Measurements from ENCODE around the gene TPPP. TPM values are rescaled to one million over a fixed set of nuclear protein-coding genes. Genes with fewer than 3 reads are reported as not detected.

Gene TPPP
- total and polyA plus RNA-seq, 2 donors (not counting 1 experiment from before 2014, with no cell fraction given): 0.06 TPM; not detected in 1

- Histone ChIP-seq H3K79me2 (ENCODE audit: control insufficient read depth, insufficient read depth, low read length) (no peaks in the 10 kb centered on the region), H3K4me1 (ENCODE audit: control insufficient read depth in 2 of 2, insufficient read depth in 2 of 2, low read length in 2 of 2) (peaks cover 10 to 16% of the 10 kb centered on the region in 2 donors), H4K20me1 (ENCODE audit: control insufficient read depth, insufficient read depth, low read length, poor library complexity, severe bottlenecking) (no peaks in the 10 kb centered on the region), H3K27ac (ENCODE audit: low read length in 2 of 2) (no peak overlapping the region), H3K36me3 (replicated peaks in 1 of 2; ENCODE audit: control extremely low read depth in 1 of 2, control insufficient read depth in 1 of 2, extremely low read depth in 1 of 2, insufficient read depth in 2 of 2, low read length in 1 of 2) (peaks cover 0 to 17% of the 10 kb centered on the region in 2 experiments), H3K9me3 (ENCODE audit: control extremely low read depth in 1 of 3, control insufficient read depth in 2 of 3, insufficient read depth in 1 of 3, low read length in 2 of 3) (peaks cover 0 to 17% (median 0%) of the 10 kb centered on the region in 3 donors), H2AFZ (ENCODE audit: insufficient read depth, low read depth, low read length, poor library complexity, severe bottlenecking) (no peak overlapping the region), H3K4me2 (replicated peaks; ENCODE audit: low read depth, low read length, poor library complexity, severe bottlenecking) (no peak overlapping the region), H3K9ac (ENCODE audit: low read length) (no peak overlapping the region), H3K4me3 (ENCODE audit: control extremely low read depth in 1 of 5, extremely low read depth in 1 of 5, insufficient read depth in 1 of 5, low read depth in 2 of 5, low read length in 4 of 5) (no peak overlapping the region), H3K27me3 (replicated peaks in 1 of 4; ENCODE audit: control extremely low read depth in 1 of 4, control insufficient read depth in 3 of 4, insufficient read depth in 4 of 4, low read length in 3 of 4) (no peaks in the 10 kb centered on the region)
- CTCF ChIA-PET: no interaction called here
- TF ChIP-seq EZH2 (IDR thresholded peaks at IDR 0.05; ENCODE audit: borderline replicate concordance, insufficient read depth, low read depth, low read length, poor library complexity, severe bottlenecking) (no peak), CTCF (IDR thresholded peaks at IDR 0.05) (no peak)
- POLR2A ChIA-PET: no interaction called here
- ATAC-seq (ENCODE audit: low read depth) (no peak), DNase-seq (no peak)
- Mint-ChIP-seq H3K4me1 (peaks cover 17% of the 10 kb centered on the region), H3K27ac (no peak overlapping the region), H3K9me3 (ENCODE audit: insufficient read depth) (no peaks in the 10 kb centered on the region), H3K27me3 (no peaks in the 10 kb centered on the region), H3K4me3 (no peak overlapping the region)
- intact Hi-C loops (cut with micrococcal nuclease): no loop called here
- WGBS (ENCODE audit: insufficient coverage): over 99% methylated on average over 15 of the region's 18 CpGs
Measured at GRCh38 chr5:646396-647201, 46.6 kb downstream of the TPPP start.

- H3K4me1 Mint-ChIP-seq: peaks cover 17% of the 10 kb centered on the region
- Histone ChIP-seq H3K27me3 (replicated peaks in 1 of 4; ENCODE audit: control extremely low read depth in 1 of 4, control insufficient read depth in 3 of 4, insufficient read depth in 4 of 4, low read length in 3 of 4) (no peaks in the 10 kb centered on the region), H3K9me3 (ENCODE audit: control extremely low read depth in 1 of 3, control insufficient read depth in 2 of 3, insufficient read depth in 1 of 3, low read length in 2 of 3) (peaks cover 0 to 12% (median 0%) of the 10 kb centered on the region in 3 donors), H2AFZ (ENCODE audit: insufficient read depth, low read depth, low read length, poor library complexity, severe bottlenecking) (no peak overlapping the region), H4K20me1 (ENCODE audit: control insufficient read depth, insufficient read depth, low read length, poor library complexity, severe bottlenecking) (no peaks in the 10 kb centered on the region), H3K36me3 (replicated peaks in 1 of 2; ENCODE audit: control extremely low read depth in 1 of 2, control insufficient read depth in 1 of 2, extremely low read depth in 1 of 2, insufficient read depth in 2 of 2, low read length in 1 of 2) (peaks cover 0 to 21% of the 10 kb centered on the region in 2 experiments), H3K79me2 (ENCODE audit: control insufficient read depth, insufficient read depth, low read length) (no peaks in the 10 kb centered on the region), H3K4me3 (ENCODE audit: control extremely low read depth in 1 of 5, extremely low read depth in 1 of 5, insufficient read depth in 1 of 5, low read depth in 2 of 5, low read length in 4 of 5) (no peak overlapping the region), H3K27ac (ENCODE audit: low read length in 2 of 2) (no peak overlapping the region), H3K4me2 (replicated peaks; ENCODE audit: low read depth, low read length, poor library complexity, severe bottlenecking) (no peak overlapping the region), H3K4me1 (ENCODE audit: control insufficient read depth in 2 of 2, insufficient read depth in 2 of 2, low read length in 2 of 2) (peaks cover 10 to 16% of the 10 kb centered on the region in 2 donors), H3K9ac (ENCODE audit: low read length) (no peak overlapping the region)
- H3K4me3 Mint-ChIP-seq: no peak overlapping the region
- ChIA-PET CTCF (no interaction called here), POLR2A (interaction anchor here (0.7 kb wide), 1 partner anchor 250 kb away, joined by 5 read pairs; no protein-coding TSS in a partner anchor)
- TF ChIP-seq CTCF (IDR thresholded peaks at IDR 0.05) (no peak), EZH2 (IDR thresholded peaks at IDR 0.05; ENCODE audit: borderline replicate concordance, insufficient read depth, low read depth, low read length, poor library complexity, severe bottlenecking) (no peak)
- H3K27me3 Mint-ChIP-seq: no peaks in the 10 kb centered on the region
- no peaks in the 10 kb centered on the region for H3K9me3 Mint-ChIP-seq (ENCODE audit: insufficient read depth)
- 100% methylated on average over 8 of the region's 13 CpGs for WGBS (ENCODE audit: insufficient coverage)
- no peak for DNase-seq
- no peak overlapping the region for H3K27ac Mint-ChIP-seq
- no peak for ATAC-seq (ENCODE audit: low read depth)
- intact Hi-C loops (cut with micrococcal nuclease): no loop called here
Measured at GRCh38 chr5:645421-645820, 47.7 kb downstream of the TPPP start.

All from B cell (primary cell).